ENCODE measurements around the gene RHEB.
A peak's percentile ranks its signal among the peaks of the same experiment; 100 is the strongest.
"Not testable (repeated sequence)": the region's sequence is repeated elsewhere in the genome, so short reads cannot be mapped to it uniquely, and the experiment has no call there.

The RHEB gene

DNA sequence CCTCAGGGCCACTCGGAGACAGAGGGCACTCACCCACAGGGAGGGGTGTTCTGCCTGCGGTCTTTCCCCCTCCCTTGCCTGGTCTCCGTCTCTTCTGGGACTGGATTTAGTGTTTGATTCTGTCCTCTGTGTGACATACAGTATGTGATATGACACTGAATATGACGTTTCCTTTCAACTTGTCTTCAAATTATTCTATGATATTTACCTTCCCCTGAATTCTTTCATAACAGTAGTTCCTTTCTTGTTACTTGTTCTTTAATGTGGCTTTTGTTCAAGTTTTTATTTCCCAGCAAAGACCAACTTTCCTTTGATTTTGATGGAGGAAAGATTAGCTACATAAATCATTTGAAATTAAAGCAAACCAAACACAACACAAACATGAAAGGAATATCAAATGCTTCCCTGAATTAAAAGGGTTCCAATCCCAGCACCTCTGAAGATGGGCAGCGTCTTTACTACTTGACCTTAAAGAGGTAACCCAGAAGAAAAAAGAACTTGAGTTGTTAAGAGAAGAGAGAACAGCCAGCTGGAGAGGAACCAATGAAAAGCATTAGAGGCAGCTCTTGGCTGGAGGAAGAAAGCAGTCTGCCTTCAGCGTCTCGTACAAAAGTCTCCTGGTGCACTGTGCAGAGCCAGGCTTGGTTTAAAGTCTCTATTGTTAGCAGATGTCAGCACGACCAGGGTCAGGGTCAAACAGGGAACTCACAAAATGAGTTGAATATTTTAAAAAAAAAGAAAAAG, 18.3 kb upstream of the RHEB start:
- no peak for DNase-seq (ENCODE audit: low read depth)
- TF ChIP-seq, protein P1, sequence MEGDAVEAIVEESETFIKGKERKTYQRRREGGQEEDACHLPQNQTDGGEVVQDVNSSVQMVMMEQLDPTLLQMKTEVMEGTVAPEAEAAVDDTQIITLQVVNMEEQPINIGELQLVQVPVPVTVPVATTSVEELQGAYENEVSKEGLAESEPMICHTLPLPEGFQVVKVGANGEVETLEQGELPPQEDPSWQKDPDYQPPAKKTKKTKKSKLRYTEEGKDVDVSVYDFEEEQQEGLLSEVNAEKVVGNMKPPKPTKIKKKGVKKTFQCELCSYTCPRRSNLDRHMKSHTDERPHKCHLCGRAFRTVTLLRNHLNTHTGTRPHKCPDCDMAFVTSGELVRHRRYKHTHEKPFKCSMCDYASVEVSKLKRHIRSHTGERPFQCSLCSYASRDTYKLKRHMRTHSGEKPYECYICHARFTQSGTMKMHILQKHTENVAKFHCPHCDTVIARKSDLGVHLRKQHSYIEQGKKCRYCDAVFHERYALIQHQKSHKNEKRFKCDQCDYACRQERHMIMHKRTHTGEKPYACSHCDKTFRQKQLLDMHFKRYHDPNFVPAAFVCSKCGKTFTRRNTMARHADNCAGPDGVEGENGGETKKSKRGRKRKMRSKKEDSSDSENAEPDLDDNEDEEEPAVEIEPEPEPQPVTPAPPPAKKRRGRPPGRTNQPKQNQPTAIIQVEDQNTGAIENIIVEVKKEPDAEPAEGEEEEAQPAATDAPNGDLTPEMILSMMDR (IDR thresholded peaks at IDR 0.05; ENCODE audit: control insufficient read depth, insufficient read depth, low read depth, low read length, missing control alignments): no peak
- no peak overlapping the region for H3K4me3 ChIP-seq (ENCODE audit: control insufficient read depth, low read depth, low read length)

- not testable (repeated sequence) for DNase-seq (ENCODE audit: low read depth); H3K4me3 ChIP-seq (ENCODE audit: control insufficient read depth, low read depth, low read length)
Observed at GRCh38 chr7:151536178-151536577, 16.5 kb upstream of the RHEB start.

DNA sequence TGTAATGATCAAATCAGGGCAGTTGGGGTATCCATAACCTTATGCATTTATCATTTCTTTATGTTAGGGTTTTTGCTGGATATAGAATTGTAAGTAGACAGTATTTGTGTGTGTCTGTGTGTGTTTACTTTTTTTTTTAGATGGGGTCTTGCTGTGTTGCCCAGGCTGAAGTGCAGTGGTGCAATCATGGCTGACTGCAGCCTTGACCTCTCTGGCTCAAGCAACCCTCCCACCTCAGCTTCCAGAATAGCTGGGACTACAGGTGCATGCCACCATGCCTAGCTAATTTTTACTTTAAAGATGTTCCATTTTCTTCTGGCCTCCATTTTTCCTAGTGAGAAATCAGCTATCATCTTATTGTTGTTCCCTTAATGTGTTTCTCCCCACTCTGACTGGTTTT, 10.1 kb upstream of the RHEB start:
- TF ChIP-seq, protein P1 (IDR thresholded peaks at IDR 0.05; ENCODE audit: control insufficient read depth, insufficient read depth, low read depth, low read length, missing control alignments): no peak
- DNase-seq (ENCODE audit: low read depth): no peak
- H3K4me3 ChIP-seq (ENCODE audit: control insufficient read depth, low read depth, low read length): no peak overlapping the region

DNA sequence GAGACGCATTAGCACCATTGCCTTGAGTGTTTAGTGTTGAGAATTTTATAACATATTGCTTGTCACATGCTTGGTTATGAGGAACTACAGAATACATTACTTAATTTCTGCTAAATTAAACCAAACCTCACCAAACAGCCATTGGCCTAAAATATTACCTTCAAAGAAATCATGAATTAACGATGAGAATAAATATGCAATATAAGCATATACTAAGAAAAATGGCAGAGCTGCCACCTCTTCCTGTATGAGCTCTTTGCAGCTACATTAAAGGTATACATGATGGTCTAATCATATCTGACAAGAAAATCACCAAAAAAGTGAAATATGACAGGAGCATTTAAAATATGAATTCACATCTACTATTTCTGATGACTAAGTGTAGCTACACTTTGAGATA, 5.2 kb upstream of the RHEB start:
- TF ChIP-seq, protein P1 (IDR thresholded peaks at IDR 0.05; ENCODE audit: control insufficient read depth, insufficient read depth, low read depth, low read length, missing control alignments): no peak
- no peak overlapping the region for H3K4me3 ChIP-seq (ENCODE audit: control insufficient read depth, low read depth, low read length)
- DNase-seq (ENCODE audit: low read depth): no peak

- no peak overlapping the region for H3K4me3 ChIP-seq (ENCODE audit: control insufficient read depth, low read depth, low read length)
- TF ChIP-seq, protein P1 (IDR thresholded peaks at IDR 0.05; ENCODE audit: control insufficient read depth, insufficient read depth, low read depth, low read length, missing control alignments): no peak
- DNase-seq (ENCODE audit: low read depth): no peak
Observed at GRCh38 chr7:151524331-151524730, 4.6 kb upstream of the RHEB start.

GRCh38 chr7:151520419-151521261, 945 bp upstream of the RHEB start:
- peak overlapping the region; percentile 49 for H3K4me3 ChIP-seq (ENCODE audit: control insufficient read depth, low read depth, low read length)
- no peak for DNase-seq (ENCODE audit: low read depth)
- TF ChIP-seq, protein P1 (IDR thresholded peaks at IDR 0.05; ENCODE audit: control insufficient read depth, insufficient read depth, low read depth, low read length, missing control alignments): no peak

DNA sequence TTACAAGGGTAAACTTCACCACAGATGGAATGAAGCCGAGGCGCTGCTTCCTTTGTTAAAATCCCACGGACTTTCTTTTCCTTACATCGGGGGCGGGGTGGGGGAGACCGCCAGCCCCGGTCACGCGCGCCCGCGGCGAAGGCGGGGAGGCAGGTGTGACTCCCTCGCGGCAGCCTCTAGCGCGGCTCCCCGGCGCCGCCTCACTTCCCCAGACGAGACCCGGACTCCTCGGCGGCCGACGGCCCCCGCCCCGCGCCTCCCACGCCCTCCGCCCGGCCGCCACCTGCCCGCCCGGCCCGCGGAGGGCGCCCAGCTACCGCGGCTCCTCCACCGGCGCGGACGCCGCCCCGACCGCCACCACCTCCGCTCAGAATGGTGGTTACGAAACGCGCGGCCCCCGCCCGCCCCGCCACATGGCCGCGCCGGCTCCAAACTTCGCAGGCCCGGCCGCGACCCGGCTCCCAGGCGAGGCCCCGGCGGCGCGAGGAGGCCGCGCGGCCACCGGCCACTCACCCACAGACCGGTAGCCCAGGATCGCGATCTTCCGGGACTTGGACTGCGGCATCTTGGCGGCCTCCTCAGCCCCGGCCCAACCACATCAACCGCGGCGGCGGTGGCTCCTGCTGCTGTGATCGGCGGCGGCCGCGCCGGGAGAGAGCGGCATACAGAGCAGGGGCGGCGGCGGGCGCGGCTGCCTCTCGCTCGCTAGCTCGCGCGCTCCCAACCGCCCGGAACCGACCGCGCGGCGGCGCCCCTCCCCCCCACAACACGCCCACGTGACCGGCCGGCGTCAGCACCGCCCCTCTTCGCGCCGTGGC, 539 bp downstream of the RHEB start:
- peak overlapping the region; percentile 60 for H3K4me3 ChIP-seq (ENCODE audit: control insufficient read depth, low read depth, low read length)
- DNase-seq (ENCODE audit: low read depth): not testable (repeated sequence)
